Caco-2 (cell line): ENCODE measurements around the gene GC. TPM values are rescaled to one million over a fixed set of nuclear protein-coding genes. Genes with fewer than 3 reads are reported as not detected.
A peak's percentile ranks its signal among the peaks of the same experiment; 100 is the strongest.
"Not testable (repeated sequence)": the region's sequence is repeated elsewhere in the genome, so short reads cannot be mapped to it uniquely, and the experiment has no call there.

Experiments
- BruUV-seq: library from RNA; stranded (reverse); fragments of 400-500 nt; replicated peaks from 2 replicates; lab custom pipeline; 2021; lab: Mats Ljungman, UMichigan
- CTCF ChIA-PET: fragments of 300-600 bp; sonication (Branson Sonifier 250); formaldehyde crosslinking; loops from one replicate; lab custom pipeline; 2022; ENCODE audit warnings: antibody characterized with exemption; lab: Charles Lee
- POLR2A ChIA-PET: fragments of 300-600 bp; sonication (Branson Sonifier 250); formaldehyde crosslinking; loops from one replicate; lab custom pipeline; 2022; ENCODE audit warnings: antibody characterized with exemption; lab: Charles Lee
- DNase-seq, 2 experiments: peaks; one replicate each; pipeline versions ENCODE4 v3.0.0 to v3.0.0-alpha.2; 2020 to 2022
- H3K27me3 ChIP-seq: replicated peaks from 2 replicates; pipeline ENCODE4 v1.6.0; 2011; ENCODE audit warnings: low read length; ENCODE audit not compliant: control insufficient read depth, insufficient read depth
- H3K36me3 ChIP-seq: 2 replicates; pipeline ENCODE4 v1.5.1; 2011; ENCODE audit warnings: low read length; ENCODE audit not compliant: control insufficient read depth, insufficient read depth
- H3K4me1 ChIP-seq: fragments of 250-450 bp; sonication (Bioruptor Pico); 2 replicates; pipeline ENCODE4 v1.5.1; 2020; ENCODE audit warnings: mild to moderate bottlenecking
- H3K4me3 ChIP-seq: 2 replicates; pipeline ENCODE4 v1.5.1; 2011; ENCODE audit warnings: low read depth, mild to moderate bottlenecking, control low read depth, low read length
- H3K9me3 ChIP-seq: fragments of 250-450 bp; sonication (Bioruptor Pico); 2 replicates; pipeline ENCODE4 v1.5.1; 2020; ENCODE audit warnings: mild to moderate bottlenecking, moderate library complexity
- H3K27ac Mint-ChIP-seq: one replicate; pipeline ENCODE4 v1.8.0; 2022; ENCODE audit warnings: mixed read lengths; ENCODE audit not compliant: unreplicated experiment
- H3K27me3 Mint-ChIP-seq: one replicate; pipeline ENCODE4 v1.8.0; 2022; ENCODE audit warnings: mixed read lengths; ENCODE audit not compliant: insufficient read depth, unreplicated experiment
- H3K36me3 Mint-ChIP-seq: one replicate; pipeline ENCODE4 v1.8.0; 2022; ENCODE audit warnings: mild to moderate bottlenecking, mixed read lengths; ENCODE audit not compliant: insufficient read depth, unreplicated experiment
- H3K4me1 Mint-ChIP-seq: one replicate; pipeline ENCODE4 v1.8.0; 2022; ENCODE audit warnings: low read depth, mixed read lengths; ENCODE audit not compliant: unreplicated experiment
- H3K4me3 Mint-ChIP-seq: one replicate; pipeline ENCODE4 v1.8.0; 2022; ENCODE audit warnings: mild to moderate bottlenecking, moderate library complexity, mixed read lengths; ENCODE audit not compliant: unreplicated experiment
- H3K9me3 Mint-ChIP-seq: one replicate; pipeline ENCODE4 v1.8.0; 2022; ENCODE audit warnings: mixed read lengths; ENCODE audit not compliant: unreplicated experiment
- intact Hi-C: fragments of 100-400 bp; cut with micrococcal nuclease; formaldehyde crosslinking; loops from one replicate; pipeline ENCODE4 v1.10.0; 2022; ENCODE audit not compliant: unreplicated experiment
- total RNA-seq: library from RNA; stranded (reverse); gene quantifications from 2 replicates; pipeline ENCODE4 v1.2.3, GENCODE V29; 2022
- TF ChIP-seq, protein P1 (sequence below), 2 experiments: fragments of 200-600 bp in 1 of 2; IDR thresholded peaks; 1 replicate in 1 of 2; 2 replicates in 1 of 2; pipeline versions ENCODE4 v1.5.1 to v1.8.0; 2011 to 2022; ENCODE audit warnings: antibody characterized with exemption in 1 of 2, control low read depth in 1 of 2, inconsistent platforms in 1 of 2, low read depth in 1 of 2, low read length in 1 of 2, mild to moderate bottlenecking in 1 of 2, moderate library complexity in 1 of 2; ENCODE audit not compliant: insufficient read depth in 1 of 2, severe bottlenecking in 1 of 2, unreplicated experiment in 1 of 2

The GC gene
- total RNA-seq, 1 experiment from 2014 or later = not detected

DNA sequence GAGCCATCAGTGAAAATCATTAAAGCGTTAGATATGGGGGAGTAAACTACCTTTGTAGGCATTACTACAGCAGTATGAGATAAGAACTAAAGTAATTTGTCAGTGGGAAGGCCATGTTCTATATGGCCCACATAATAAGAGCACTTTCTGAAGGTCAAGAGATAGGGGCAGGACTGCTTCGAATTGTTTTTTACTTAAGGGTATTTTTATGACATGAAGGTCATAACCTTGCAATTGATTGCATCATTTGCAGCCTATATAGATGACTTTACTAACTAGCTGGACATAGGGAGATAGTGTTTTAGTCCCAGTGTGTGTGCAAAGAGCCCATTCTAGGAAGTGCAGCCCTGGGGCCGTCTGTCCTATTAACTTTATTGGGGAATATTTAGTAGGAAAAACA, 23.6 kb upstream of the GC start:
- H3K9me3 ChIP-seq = no peaks in the 10 kb centered on the region
- intact Hi-C loops = no loop called here
- H3K4me1 ChIP-seq = no peaks in the 10 kb centered on the region
- H3K9me3 Mint-ChIP-seq = no peaks in the 10 kb centered on the region
- no peaks in the 10 kb centered on the region for H3K4me1 Mint-ChIP-seq
- BruUV-seq = no TSS peak
- no peak for DNase-seq
- H3K27me3 ChIP-seq = no peaks in the 10 kb centered on the region
- no peaks in the 10 kb centered on the region for H3K36me3 ChIP-seq
- CTCF ChIA-PET = no interaction called here
- TF ChIP-seq, protein P1, sequence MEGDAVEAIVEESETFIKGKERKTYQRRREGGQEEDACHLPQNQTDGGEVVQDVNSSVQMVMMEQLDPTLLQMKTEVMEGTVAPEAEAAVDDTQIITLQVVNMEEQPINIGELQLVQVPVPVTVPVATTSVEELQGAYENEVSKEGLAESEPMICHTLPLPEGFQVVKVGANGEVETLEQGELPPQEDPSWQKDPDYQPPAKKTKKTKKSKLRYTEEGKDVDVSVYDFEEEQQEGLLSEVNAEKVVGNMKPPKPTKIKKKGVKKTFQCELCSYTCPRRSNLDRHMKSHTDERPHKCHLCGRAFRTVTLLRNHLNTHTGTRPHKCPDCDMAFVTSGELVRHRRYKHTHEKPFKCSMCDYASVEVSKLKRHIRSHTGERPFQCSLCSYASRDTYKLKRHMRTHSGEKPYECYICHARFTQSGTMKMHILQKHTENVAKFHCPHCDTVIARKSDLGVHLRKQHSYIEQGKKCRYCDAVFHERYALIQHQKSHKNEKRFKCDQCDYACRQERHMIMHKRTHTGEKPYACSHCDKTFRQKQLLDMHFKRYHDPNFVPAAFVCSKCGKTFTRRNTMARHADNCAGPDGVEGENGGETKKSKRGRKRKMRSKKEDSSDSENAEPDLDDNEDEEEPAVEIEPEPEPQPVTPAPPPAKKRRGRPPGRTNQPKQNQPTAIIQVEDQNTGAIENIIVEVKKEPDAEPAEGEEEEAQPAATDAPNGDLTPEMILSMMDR (IDR thresholded peaks at IDR 0.05; ENCODE audit: insufficient read depth in 1 of 2, low read depth in 1 of 2, low read length in 1 of 2, severe bottlenecking in 1 of 2, unreplicated experiment in 1 of 2) = no peak
- no peaks in the 10 kb centered on the region for H3K36me3 Mint-ChIP-seq
- no peaks in the 10 kb centered on the region for H3K27me3 Mint-ChIP-seq
- POLR2A ChIA-PET = no interaction called here
- no peak overlapping the region for H3K27ac Mint-ChIP-seq
- no peak overlapping the region for H3K4me3 Mint-ChIP-seq
- no peak overlapping the region for H3K4me3 ChIP-seq

DNA sequence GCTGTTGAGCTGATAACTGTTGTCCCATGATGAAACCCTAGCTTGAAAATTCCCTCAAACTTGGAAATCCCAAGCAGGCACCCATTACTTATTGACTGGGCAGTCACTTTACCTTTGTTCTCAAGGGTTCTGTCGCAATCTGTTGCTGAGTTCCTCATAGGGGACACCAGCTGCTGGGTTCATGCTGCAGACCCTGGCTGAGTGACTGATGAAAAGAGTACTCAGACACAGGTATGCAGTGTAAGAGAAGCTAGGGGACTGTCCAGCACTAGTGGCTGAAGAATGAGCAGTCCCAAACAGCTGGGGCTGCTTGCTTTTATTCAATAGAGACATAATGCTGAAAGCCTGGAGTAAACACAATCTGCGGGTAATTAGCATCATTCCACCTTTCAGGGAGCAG, 21.4 kb upstream of the GC start:
- intact Hi-C loops, BruUV-seq, POLR2A ChIA-PET: not testable (repeated sequence)

DNA sequence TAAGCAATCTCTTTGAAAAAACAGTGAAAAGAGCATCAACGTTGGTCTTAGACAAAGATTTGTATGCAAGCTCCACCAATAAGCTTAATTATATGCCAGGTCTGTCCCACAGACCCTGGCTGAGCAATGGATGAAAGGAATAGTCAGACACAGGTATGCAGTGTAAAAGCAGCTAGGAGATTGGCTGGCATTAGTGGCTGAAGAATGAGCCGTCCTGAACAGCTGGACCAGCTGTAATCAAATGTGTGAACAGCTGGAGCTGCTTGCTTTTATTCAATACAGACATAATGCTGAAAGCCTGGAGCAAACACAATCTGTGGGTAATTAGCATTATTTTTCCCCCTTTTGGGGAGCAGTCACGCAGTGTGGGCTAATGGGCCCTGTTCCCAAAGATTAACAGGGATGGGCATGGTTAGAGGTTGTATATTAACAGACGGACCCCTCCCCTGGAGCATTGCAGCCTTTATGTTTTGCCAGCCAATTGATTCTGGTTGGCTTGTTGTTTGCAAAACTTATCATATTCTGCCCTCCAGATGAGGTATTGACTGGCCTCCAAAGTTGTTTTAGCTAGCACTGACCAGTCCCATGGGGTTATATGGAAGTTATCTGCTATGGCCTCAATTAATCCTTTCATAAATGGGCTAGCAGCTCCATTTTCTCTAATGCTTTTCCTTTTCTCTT, 20.3 kb upstream of the GC start:
- H3K36me3 Mint-ChIP-seq, H3K4me1 Mint-ChIP-seq, CTCF ChIA-PET, H3K36me3 ChIP-seq, H3K27me3 ChIP-seq, H3K9me3 Mint-ChIP-seq, intact Hi-C loops, H3K4me1 ChIP-seq, H3K27ac Mint-ChIP-seq, DNase-seq, BruUV-seq, H3K27me3 Mint-ChIP-seq, POLR2A ChIA-PET, H3K4me3 Mint-ChIP-seq, H3K9me3 ChIP-seq, H3K4me3 ChIP-seq: not testable (repeated sequence)

More for the DNA sequence above, 21.4 kb upstream of the GC start:
- DNase-seq = peak; percentile 40 to 63
- H3K36me3 ChIP-seq, H3K4me3 Mint-ChIP-seq, H3K27ac Mint-ChIP-seq, H3K27me3 ChIP-seq, CTCF ChIA-PET, H3K9me3 Mint-ChIP-seq, H3K27me3 Mint-ChIP-seq, H3K36me3 Mint-ChIP-seq, H3K4me3 ChIP-seq, H3K4me1 Mint-ChIP-seq, H3K4me1 ChIP-seq, H3K9me3 ChIP-seq: not testable (repeated sequence)

DNA sequence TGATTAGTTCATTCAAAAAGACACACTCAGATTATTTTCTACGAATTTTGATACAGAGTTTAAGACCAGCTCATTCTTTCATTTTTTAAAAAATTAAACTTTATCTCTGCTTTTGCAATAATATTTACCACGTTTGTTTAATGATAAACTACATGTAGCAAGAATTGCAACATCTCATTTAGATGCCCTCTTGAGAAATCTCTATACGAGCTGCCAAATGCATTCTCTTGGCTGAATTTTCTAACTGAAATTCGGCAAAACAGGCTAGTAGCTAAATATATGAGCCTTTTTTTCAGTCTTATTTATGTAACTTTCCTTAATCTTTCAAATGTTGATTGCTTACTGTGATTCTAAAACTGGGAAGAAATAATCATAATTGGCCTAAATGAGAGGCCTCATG, 2.1 kb upstream of the GC start:
- peaks cover 5% of the 10 kb centered on the region for H3K27me3 Mint-ChIP-seq
- H3K4me3 Mint-ChIP-seq = no peak overlapping the region
- Histone ChIP-seq H3K9me3 (no peaks in the 10 kb centered on the region), H3K36me3 (no peaks in the 10 kb centered on the region), H3K4me1 (no peaks in the 10 kb centered on the region), H3K4me3 (no peak overlapping the region), H3K27me3 (no peaks in the 10 kb centered on the region)
- intact Hi-C loops = no loop called here
- no peaks in the 10 kb centered on the region for H3K36me3 Mint-ChIP-seq
- no TSS peak for BruUV-seq
- no peak for DNase-seq
- ChIA-PET POLR2A (no interaction called here), CTCF (no interaction called here)
- TF ChIP-seq, protein P1 (IDR thresholded peaks at IDR 0.05; ENCODE audit: insufficient read depth in 1 of 2, low read depth in 1 of 2, low read length in 1 of 2, severe bottlenecking in 1 of 2, unreplicated experiment in 1 of 2) = no peak
- H3K9me3 Mint-ChIP-seq = no peaks in the 10 kb centered on the region
- H3K27ac Mint-ChIP-seq = no peak overlapping the region
- H3K4me1 Mint-ChIP-seq = no peaks in the 10 kb centered on the region
